Measurements from ENCODE around the gene ARMCX4. TPM values are rescaled to one million over a fixed set of nuclear protein-coding genes. Genes with fewer than 3 reads are reported as not detected.
"Not testable (repeated sequence)": the region's sequence is repeated elsewhere in the genome, so short reads cannot be mapped to it uniquely, and the experiment has no call there.

The ARMCX4 gene
- total RNA-seq, 1 experiment from 2014 or later = 14.5 TPM

DNA sequence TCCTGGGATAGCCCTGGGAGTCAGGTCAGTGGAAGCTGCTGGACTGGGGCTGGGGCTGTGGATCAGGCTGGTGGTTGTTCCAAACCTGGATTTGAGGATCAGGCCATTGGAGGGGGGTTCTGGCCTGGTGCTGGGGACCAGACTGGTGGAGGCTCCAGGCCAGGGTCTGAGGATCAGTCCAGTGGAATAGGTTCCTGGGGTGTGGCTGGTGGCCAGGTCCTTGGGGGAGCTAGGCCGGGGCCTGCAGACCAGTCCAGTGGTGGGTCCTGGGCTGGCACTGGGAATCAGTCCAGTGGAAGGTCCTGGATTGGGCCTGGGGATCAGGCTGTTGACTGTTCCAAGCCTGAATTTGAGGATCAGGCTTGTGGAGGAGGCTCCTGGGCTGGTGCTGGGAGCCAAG lies 8.0 kb downstream of the ARMCX4 start (continued):
- TF ChIP-seq, protein P1, sequence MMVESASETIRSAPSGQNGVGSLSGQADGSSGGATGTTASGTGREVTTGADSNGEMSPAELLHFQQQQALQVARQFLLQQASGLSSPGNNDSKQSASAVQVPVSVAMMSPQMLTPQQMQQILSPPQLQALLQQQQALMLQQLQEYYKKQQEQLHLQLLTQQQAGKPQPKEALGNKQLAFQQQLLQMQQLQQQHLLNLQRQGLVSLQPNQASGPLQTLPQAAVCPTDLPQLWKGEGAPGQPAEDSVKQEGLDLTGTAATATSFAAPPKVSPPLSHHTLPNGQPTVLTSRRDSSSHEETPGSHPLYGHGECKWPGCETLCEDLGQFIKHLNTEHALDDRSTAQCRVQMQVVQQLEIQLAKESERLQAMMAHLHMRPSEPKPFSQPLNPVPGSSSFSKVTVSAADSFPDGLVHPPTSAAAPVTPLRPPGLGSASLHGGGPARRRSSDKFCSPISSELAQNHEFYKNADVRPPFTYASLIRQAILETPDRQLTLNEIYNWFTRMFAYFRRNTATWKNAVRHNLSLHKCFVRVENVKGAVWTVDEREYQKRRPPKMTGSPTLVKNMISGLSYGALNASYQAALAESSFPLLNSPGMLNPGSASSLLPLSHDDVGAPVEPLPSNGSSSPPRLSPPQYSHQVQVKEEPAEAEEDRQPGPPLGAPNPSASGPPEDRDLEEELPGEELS (CRISPR knock-in tag; IDR thresholded peaks at IDR 0.05) = no peak

DNA sequence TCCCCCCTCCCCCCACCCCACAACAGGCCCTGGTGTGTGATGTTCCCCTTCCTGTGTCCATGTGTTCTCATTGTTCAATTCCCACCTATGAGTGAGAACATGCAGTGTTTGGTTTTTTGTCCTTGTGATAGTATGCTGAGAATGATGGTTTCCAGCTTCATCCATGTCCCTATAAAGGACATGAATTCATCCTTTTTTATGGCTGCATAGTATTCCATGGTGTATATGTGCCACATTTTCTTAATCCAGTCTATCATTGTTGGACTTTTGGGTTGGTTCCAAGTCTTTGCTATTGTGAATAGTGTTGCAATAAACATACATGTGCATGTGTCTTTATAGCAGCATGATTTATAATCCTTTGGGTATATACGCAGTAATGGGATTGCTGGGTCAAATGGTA lies 17.7 kb downstream of the ARMCX4 start:
- ATAC-seq; DNase-seq (ENCODE audit: low spot score); H3K4me3 Mint-ChIP-seq; H3K27me3 Mint-ChIP-seq (ENCODE audit: low read depth); POLR2A ChIA-PET; H3K4me1 Mint-ChIP-seq; H3K27ac Mint-ChIP-seq; CTCF ChIA-PET: not testable (repeated sequence)
- Mint-ChIP-seq H3K36me3 (peaks cover 43% of the 10 kb centered on the region), H3K9me3 (peaks cover 12% of the 10 kb centered on the region)

DNA sequence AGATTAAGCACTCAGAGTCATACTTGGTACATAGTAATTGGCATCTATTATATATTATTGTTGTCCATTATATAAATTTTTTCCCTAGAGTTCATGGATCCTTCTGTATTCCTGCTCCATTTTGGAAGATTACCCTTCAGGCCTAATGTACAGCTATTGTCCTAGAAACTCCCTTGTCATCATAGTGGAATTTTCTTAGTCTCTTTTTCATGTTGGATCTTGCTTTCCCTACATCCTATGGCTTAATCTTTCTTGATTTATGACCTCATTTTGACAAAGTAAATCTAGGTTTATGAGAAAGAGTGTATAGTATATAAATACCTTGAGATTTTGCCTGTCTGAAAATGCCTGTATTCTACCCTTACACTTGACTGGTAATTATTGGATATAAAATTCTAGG lies 22.1 kb downstream of the ARMCX4 start:
- Mint-ChIP-seq H3K27ac (no peak overlapping the region), H3K4me1 (no peaks in the 10 kb centered on the region), H3K36me3 (peaks cover 9% of the 10 kb centered on the region), H3K9me3 (no peaks in the 10 kb centered on the region), H3K4me3 (no peak overlapping the region), H3K27me3 (ENCODE audit: low read depth) (no peaks in the 10 kb centered on the region)
- POLR2A ChIA-PET = no interaction called here
- ATAC-seq (no peak), DNase-seq (ENCODE audit: low spot score) (no peak)
- CTCF ChIA-PET = no interaction called here
- TF ChIP-seq, protein P2, sequence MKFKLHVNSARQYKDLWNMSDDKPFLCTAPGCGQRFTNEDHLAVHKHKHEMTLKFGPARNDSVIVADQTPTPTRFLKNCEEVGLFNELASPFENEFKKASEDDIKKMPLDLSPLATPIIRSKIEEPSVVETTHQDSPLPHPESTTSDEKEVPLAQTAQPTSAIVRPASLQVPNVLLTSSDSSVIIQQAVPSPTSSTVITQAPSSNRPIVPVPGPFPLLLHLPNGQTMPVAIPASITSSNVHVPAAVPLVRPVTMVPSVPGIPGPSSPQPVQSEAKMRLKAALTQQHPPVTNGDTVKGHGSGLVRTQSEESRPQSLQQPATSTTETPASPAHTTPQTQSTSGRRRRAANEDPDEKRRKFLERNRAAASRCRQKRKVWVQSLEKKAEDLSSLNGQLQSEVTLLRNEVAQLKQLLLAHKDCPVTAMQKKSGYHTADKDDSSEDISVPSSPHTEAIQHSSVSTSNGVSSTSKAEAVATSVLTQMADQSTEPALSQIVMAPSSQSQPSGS (CRISPR knock-in tag; IDR thresholded peaks at IDR 0.05; ENCODE audit: borderline replicate concordance, low read depth) = no peak
- TF ChIP-seq CREB1 (CRISPR knock-in tag; IDR thresholded peaks at IDR 0.05) (no peak), ESRRA (CRISPR knock-in tag; IDR thresholded peaks at IDR 0.05; ENCODE audit: borderline replicate concordance) (no peak), TEAD4 (CRISPR knock-in tag; IDR thresholded peaks at IDR 0.05) (no peak), KAT7 (CRISPR knock-in tag; IDR thresholded peaks at IDR 0.05; ENCODE audit: borderline replicate concordance) (no peak), SP1 (CRISPR knock-in tag; conservative IDR thresholded peaks at IDR 0.05) (no peak), FOXJ3 (CRISPR knock-in tag; IDR thresholded peaks at IDR 0.05; ENCODE audit: borderline replicate concordance) (no peak), NFATC4 (CRISPR knock-in tag; IDR thresholded peaks at IDR 0.05) (no peak), TP53 (CRISPR knock-in tag; IDR thresholded peaks at IDR 0.05) (no peak)
- TF ChIP-seq, protein P3, sequence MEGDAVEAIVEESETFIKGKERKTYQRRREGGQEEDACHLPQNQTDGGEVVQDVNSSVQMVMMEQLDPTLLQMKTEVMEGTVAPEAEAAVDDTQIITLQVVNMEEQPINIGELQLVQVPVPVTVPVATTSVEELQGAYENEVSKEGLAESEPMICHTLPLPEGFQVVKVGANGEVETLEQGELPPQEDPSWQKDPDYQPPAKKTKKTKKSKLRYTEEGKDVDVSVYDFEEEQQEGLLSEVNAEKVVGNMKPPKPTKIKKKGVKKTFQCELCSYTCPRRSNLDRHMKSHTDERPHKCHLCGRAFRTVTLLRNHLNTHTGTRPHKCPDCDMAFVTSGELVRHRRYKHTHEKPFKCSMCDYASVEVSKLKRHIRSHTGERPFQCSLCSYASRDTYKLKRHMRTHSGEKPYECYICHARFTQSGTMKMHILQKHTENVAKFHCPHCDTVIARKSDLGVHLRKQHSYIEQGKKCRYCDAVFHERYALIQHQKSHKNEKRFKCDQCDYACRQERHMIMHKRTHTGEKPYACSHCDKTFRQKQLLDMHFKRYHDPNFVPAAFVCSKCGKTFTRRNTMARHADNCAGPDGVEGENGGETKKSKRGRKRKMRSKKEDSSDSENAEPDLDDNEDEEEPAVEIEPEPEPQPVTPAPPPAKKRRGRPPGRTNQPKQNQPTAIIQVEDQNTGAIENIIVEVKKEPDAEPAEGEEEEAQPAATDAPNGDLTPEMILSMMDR (IDR thresholded peaks at IDR 0.05) = no peak
- TF ChIP-seq, protein P4, sequence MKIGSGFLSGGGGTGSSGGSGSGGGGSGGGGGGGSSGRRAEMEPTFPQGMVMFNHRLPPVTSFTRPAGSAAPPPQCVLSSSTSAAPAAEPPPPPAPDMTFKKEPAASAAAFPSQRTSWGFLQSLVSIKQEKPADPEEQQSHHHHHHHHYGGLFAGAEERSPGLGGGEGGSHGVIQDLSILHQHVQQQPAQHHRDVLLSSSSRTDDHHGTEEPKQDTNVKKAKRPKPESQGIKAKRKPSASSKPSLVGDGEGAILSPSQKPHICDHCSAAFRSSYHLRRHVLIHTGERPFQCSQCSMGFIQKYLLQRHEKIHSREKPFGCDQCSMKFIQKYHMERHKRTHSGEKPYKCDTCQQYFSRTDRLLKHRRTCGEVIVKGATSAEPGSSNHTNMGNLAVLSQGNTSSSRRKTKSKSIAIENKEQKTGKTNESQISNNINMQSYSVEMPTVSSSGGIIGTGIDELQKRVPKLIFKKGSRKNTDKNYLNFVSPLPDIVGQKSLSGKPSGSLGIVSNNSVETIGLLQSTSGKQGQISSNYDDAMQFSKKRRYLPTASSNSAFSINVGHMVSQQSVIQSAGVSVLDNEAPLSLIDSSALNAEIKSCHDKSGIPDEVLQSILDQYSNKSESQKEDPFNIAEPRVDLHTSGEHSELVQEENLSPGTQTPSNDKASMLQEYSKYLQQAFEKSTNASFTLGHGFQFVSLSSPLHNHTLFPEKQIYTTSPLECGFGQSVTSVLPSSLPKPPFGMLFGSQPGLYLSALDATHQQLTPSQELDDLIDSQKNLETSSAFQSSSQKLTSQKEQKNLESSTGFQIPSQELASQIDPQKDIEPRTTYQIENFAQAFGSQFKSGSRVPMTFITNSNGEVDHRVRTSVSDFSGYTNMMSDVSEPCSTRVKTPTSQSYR (CRISPR knock-in tag; IDR thresholded peaks at IDR 0.05) = no peak
- TF ChIP-seq, protein P5, sequence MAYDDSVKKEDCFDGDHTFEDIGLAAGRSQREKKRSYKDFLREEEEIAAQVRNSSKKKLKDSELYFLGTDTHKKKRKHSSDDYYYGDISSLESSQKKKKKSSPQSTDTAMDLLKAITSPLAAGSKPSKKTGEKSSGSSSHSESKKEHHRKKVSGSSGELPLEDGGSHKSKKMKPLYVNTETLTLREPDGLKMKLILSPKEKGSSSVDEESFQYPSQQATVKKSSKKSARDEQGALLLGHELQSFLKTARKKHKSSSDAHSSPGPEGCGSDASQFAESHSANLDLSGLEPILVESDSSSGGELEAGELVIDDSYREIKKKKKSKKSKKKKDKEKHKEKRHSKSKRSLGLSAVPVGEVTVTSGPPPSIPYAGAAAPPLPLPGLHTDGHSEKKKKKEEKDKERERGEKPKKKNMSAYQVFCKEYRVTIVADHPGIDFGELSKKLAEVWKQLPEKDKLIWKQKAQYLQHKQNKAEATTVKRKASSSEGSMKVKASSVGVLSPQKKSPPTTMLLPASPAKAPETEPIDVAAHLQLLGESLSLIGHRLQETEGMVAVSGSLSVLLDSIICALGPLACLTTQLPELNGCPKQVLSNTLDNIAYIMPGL (CRISPR knock-in tag; IDR thresholded peaks at IDR 0.05) = no peak
- TF ChIP-seq, protein P6, sequence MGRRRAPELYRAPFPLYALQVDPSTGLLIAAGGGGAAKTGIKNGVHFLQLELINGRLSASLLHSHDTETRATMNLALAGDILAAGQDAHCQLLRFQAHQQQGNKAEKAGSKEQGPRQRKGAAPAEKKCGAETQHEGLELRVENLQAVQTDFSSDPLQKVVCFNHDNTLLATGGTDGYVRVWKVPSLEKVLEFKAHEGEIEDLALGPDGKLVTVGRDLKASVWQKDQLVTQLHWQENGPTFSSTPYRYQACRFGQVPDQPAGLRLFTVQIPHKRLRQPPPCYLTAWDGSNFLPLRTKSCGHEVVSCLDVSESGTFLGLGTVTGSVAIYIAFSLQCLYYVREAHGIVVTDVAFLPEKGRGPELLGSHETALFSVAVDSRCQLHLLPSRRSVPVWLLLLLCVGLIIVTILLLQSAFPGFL (CRISPR knock-in tag; IDR thresholded peaks at IDR 0.05; ENCODE audit: borderline replicate concordance) = no peak
- TF ChIP-seq, protein P7, sequence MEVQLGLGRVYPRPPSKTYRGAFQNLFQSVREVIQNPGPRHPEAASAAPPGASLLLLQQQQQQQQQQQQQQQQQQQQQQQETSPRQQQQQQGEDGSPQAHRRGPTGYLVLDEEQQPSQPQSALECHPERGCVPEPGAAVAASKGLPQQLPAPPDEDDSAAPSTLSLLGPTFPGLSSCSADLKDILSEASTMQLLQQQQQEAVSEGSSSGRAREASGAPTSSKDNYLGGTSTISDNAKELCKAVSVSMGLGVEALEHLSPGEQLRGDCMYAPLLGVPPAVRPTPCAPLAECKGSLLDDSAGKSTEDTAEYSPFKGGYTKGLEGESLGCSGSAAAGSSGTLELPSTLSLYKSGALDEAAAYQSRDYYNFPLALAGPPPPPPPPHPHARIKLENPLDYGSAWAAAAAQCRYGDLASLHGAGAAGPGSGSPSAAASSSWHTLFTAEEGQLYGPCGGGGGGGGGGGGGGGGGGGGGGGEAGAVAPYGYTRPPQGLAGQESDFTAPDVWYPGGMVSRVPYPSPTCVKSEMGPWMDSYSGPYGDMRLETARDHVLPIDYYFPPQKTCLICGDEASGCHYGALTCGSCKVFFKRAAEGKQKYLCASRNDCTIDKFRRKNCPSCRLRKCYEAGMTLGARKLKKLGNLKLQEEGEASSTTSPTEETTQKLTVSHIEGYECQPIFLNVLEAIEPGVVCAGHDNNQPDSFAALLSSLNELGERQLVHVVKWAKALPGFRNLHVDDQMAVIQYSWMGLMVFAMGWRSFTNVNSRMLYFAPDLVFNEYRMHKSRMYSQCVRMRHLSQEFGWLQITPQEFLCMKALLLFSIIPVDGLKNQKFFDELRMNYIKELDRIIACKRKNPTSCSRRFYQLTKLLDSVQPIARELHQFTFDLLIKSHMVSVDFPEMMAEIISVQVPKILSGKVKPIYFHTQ (CRISPR knock-in tag; IDR thresholded peaks at IDR 0.05) = no peak
- TF ChIP-seq, protein P8, sequence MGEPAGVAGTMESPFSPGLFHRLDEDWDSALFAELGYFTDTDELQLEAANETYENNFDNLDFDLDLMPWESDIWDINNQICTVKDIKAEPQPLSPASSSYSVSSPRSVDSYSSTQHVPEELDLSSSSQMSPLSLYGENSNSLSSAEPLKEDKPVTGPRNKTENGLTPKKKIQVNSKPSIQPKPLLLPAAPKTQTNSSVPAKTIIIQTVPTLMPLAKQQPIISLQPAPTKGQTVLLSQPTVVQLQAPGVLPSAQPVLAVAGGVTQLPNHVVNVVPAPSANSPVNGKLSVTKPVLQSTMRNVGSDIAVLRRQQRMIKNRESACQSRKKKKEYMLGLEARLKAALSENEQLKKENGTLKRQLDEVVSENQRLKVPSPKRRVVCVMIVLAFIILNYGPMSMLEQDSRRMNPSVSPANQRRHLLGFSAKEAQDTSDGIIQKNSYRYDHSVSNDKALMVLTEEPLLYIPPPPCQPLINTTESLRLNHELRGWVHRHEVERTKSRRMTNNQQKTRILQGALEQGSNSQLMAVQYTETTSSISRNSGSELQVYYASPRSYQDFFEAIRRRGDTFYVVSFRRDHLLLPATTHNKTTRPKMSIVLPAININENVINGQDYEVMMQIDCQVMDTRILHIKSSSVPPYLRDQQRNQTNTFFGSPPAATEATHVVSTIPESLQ (CRISPR knock-in tag; IDR thresholded peaks at IDR 0.05) = no peak

All from WTC11 (cell line).